ENCODE measurements around the gene ASPHD1.
"Not testable (repeated sequence)": the region's sequence is repeated elsewhere in the genome, so short reads cannot be mapped to it uniquely, and the experiment has no call there.

ASPHD1 gene

DNA sequence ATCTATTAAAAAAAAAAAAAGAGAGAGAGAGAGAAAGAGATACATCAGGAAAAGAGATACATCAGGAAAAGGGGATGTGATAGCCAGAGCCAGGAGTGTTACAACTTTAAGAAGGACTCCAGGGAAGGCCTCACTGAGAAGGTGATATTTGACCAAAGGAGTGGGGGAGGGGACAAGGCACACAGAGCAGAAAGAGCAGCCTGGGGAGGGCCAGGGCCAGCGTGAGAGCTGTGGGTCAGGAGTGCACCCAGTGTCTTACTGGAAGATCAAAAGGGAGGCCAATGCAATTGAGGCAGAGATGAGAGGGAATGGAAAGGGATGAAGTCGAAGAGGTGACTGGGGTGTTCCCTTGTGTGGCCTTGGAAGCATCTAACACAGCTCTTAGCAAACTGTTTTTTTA, 7.7 kb downstream of the ASPHD1 start:
- no peak for DNase-seq (ENCODE audit: low read depth in 2 of 2)

DNA sequence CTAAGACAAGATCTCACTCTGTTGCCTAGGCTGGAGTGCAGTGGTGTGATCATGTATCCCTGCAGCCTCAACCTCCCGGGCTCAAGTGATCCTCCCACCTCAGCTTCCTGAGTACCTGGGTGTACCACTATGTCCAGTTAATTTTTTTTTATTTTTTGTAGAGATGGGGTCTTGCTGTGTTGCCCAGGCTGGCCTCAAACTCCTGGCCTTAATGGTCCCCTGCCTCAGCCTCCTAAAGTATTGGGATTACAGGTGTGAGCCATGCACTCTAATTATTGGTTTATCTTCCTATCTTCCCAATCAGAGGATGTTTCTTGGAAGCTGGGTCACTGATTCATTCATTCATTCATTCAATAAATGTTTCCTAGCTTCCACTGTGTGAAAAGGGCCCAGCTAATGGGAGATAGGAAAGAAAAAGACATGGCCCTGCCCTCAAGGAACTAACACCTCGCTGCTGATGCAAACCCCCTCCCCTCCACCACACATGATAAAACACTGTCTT, 8.5 kb downstream of the ASPHD1 start:
- no peak for DNase-seq (ENCODE audit: low read depth in 2 of 2)

GRCh38 chr16:29909391-29909790, 9.1 kb downstream of the ASPHD1 start:
- DNase-seq (ENCODE audit: low read depth in 2 of 2), result no peak

GRCh38 chr16:29909851-29910250, 9.6 kb downstream of the ASPHD1 start:
- DNase-seq (ENCODE audit: low read depth in 2 of 2), result not testable (repeated sequence)

DNA sequence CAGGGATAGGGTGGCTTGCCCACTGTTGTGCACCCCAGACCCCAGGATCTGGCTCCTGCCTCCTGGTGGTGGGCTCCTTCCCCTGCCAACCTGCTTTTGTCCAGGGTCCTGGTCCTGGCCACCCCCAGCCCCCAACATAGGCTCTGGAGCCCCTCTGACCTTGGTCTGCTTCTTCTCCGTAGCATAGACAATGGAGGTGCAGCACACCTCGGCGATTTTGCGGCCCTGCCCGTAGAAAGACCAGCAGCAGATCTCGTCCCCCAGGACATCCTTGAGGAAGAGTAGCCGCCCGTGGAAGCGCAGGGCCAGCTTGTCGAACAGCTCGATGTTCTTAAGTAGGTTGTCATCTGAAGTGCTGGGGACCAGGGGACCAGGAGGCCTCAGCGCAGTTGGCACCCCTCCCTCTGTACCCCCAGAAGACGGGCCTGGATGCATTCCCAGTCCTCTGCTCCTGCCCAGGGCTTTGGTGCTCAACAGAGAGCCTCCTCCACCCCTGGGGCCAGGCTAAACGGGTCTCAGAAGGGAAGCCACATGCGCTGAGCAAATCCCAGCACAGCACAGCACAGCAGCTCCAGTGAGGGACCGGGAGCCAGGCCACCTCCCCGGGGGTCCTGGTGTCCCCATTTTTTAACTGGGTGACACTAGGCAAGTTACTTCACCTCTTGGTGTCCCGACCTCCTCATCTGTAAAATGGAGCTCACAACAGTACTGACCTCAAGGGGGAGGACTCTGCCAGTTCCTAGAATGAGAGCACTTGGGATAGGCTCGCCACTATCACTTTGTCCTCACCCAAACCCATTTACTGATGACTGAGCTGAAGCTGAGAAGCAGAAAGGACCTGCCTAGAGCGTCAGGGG, 10.8 kb downstream of the ASPHD1 start:
- no peak for DNase-seq (ENCODE audit: low read depth in 2 of 2)

GRCh38 chr16:29911676-29912010, 11.4 kb downstream of the ASPHD1 start:
- no peak for DNase-seq (ENCODE audit: low read depth in 2 of 2)

GRCh38 chr16:29912087-29912486, 11.8 kb downstream of the ASPHD1 start:
- no peak for DNase-seq (ENCODE audit: low read depth in 2 of 2)

DNA sequence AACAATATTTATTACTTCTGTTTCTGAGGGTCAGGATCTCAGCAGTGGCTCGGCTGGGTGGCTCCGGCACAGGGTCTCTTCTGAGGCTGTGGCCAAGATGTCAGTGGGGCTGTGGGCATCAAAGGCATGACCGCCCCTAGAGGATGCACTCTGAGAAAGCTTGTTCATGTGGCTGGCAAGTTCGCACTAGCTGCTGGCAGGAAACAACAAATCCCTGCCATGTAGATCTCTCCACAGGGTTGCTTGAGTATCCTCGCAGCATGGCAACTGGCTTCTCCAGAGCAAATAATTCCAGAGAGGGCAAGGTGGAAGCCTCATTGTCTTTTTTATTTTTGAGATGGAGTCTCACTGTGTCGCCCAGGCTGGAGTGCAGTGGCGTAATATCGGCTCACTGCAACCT, 13.2 kb downstream of the ASPHD1 start:
- no peak for DNase-seq (ENCODE audit: low read depth in 2 of 2)

GRCh38 chr16:29915590-29916247, 15.4 kb downstream of the ASPHD1 start:
- no peak for DNase-seq (ENCODE audit: low read depth in 2 of 2)

DNA sequence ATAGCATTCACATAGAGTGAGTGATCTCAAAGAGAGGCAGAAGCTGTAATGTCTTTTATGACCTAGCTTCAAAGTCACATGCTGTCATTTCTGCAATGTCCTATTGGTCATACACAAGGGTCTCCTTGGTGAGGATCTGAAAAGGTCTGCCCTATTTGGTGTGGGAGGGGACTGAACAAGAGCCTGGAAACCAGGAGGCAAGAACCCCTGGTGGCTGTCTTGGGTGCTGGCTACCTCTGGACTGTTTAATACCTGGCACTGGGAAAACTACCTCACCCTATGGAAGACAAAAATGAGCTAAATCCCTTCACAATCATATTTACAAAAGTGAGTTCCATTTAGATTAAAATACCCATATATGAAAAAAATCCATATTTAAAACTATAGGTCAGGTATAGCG, 16.7 kb downstream of the ASPHD1 start:
- DNase-seq (ENCODE audit: low read depth in 2 of 2), result no peak

GRCh38 chr16:29920288-29921033, 20.2 kb downstream of the ASPHD1 start:
- DNase-seq (ENCODE audit: low read depth in 2 of 2), result no peak

- DNase-seq (ENCODE audit: low read depth in 2 of 2), result no peak
These were observed 20.7 kb downstream of the ASPHD1 start for GRCh38 chr16:29921034-29921385.

- DNase-seq (ENCODE audit: low read depth in 2 of 2), result no peak
These were observed 22.0 kb downstream of the ASPHD1 start for GRCh38 chr16:29922326-29922725.

DNA sequence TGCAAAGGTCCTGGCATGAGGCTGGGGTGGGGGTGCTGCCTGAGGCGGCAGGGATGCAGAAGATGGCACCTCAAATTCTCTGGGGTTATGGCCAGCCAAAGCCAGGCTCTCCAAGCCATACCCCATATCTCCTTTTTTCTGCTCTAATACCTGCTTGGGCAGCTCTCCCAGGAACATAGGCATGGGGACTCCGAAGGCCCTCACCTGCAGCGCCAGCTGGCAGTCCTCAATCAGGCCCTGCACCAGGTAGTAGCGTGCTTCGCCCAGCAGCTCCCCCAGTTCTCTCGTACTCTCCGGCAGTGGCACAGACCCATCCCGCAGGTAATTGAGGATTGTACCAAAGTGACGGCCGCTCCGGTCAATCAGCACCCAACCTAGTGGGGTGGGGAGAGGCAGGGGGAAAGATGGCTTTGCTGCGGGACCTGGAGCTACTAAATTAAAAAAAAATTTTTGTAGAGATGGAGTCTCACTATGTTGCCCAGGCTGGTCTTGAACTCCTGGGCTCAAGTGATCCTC, 22.8 kb downstream of the ASPHD1 start:
- DNase-seq (ENCODE audit: low read depth in 2 of 2), result no peak

DNA sequence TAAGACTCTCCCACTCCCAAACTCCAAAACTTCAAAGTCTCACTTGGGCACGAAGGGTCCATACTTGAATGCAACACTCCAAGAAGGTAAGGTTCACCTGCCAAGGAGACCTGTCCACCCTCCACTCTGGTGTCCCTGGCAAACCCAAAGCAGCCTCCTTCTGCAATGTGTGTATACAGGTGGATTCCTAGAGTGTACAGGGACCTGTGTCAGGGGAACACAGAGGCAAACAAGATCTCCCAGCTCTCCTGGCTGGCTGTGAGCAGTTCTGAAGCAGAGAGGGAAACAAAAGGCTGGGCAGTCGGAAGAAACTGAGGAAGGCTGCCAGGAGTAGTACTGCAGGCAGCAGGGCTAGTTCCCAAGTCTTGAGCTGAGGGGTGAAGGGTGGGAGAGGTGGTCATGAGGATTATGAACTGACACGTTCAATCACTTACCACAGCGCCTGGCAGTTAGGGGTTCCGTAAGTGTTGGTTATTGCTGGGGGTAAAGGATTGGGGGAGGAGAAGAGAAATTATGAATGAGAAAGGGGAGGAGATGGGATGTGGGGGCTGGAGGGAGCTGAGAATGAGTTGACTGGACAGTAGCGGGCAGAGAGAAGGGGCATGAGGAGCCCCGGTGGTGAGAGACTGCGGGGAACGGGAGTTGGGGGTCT, 24.9 kb downstream of the ASPHD1 start:
- no peak for DNase-seq (ENCODE audit: low read depth in 2 of 2)

- DNase-seq (ENCODE audit: low read depth in 2 of 2), result peak; percentile 81 to 83
These were observed 25.8 kb downstream of the ASPHD1 start, which contains the start of gene KCTD13 for GRCh38 chr16:29925781-29926710. Gene KCTD13, minus strand, starts transcription at chr16:29926226. Its CDS starts 193 bp downstream, at chr16:29926033.

- no peak for DNase-seq (ENCODE audit: low read depth in 2 of 2)
These were observed 26.4 kb downstream of the ASPHD1 start for GRCh38 chr16:29926711-29927052.

DNA sequence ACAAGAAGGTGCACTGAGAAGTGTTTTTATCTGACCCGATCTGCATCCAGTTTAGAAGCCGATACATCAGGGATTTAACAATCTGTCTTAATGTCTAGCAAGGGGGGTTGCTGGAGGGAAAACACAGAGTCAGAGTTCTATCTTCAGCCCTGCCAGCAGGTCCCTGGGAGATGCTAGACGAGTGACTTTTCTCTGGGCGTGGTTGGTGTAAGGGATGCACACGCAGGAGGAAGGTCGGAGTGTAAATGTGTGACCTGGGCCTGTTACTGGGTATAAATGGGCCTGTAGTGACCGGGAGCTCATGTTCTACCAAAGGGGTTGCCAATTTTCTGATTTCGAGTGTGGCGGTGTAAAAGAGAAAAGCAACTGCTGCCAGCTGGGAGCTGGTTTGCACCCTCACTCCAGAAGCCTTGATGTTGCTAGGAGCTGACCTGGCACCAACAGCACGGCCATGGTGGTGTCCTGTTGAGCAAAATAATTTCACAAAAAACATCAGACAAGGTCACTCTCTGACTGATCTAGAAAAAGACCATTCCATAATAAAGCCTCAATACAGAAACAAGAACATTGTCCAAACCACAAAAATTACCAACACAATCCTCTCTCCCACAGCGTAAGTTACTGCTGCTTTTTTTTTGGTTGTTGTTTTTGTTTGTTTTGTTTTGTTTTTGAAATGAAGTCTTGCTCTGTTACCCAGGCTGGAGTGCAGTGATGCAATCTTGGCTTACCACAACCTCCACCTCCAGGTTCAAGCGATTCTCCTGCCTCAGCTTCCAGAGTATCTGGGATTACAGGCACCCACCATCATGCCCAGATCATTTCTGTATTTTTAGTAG, 27.0 kb downstream of the ASPHD1 start:
- no peak for DNase-seq (ENCODE audit: low read depth in 2 of 2)

DNA sequence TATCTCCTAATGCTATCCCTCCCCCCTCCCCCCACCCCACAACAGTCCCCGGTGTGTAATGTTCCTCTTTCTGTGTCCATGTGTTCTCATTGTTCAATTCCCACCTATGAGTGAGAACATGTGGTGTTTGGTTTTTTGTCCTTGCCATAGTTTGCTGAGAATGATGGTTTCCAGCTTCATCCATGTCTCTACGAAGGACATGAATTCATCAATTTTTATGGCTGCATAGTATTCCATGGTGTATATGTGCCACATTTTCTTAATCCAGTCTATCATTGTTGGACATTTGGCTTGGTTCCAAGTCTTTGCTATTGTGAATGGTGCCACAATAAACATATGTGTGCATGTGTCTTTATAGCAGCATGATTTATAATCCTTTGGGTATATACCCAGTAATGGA, 31.5 kb downstream of the ASPHD1 start:
- not testable (repeated sequence) for DNase-seq (ENCODE audit: low read depth in 2 of 2)

DNA sequence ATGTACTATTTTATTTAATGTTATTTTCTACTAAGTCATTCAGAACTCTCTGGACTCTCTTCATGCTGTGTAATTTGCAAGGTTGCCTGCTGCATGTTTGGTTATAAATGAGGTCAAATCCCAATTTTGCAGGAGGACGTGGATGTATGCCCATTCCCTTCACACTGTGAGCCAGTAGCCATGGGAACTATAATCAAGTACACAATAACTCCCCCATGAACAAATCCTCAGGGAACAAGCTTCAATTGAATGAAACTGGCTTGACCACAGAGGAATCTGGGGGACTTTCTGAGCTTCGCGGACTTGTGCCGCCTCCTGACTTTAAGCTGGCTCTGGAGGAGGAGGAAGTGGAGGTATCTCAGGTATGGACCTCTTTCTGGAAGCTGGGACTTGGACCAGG, 40.4 kb downstream of the ASPHD1 start:
- DNase-seq (ENCODE audit: low read depth in 2 of 2), result no peak
